H1 (cell line): Measurements from ENCODE around the gene OGFOD2. TPM values are rescaled to one million over a fixed set of nuclear protein-coding genes. Genes with fewer than 3 reads are reported as not detected.

Experiments
- CBX5 ChIP-seq: fragments of 300-800, 300-1000 bp; sonication (generic); IDR thresholded peaks from 2 replicates; pipeline ENCODE4 v1.7.1; 2016; ENCODE audit warnings: antibody characterized with exemption, low read length, low read depth
- CEBPB ChIP-seq: IDR thresholded peaks from 2 replicates; pipeline ENCODE4 v1.6.1; 2012; ENCODE audit warnings: low read depth, low read length
- EGR1 ChIP-seq: IDR thresholded peaks from 2 replicates; pipeline ENCODE4 v1.6.1; 2011; ENCODE audit warnings: low read depth, low read length, borderline replicate concordance
- EP300 ChIP-seq, 2 experiments: IDR thresholded peaks; 1 replicate in 1 of 2; 2 replicates in 1 of 2; pipeline ENCODE4 v1.6.1; 2011 to 2012; ENCODE audit warnings: low read depth in 2 of 2, low read length in 2 of 2, mild to moderate bottlenecking in 2 of 2, borderline replicate concordance in 1 of 2, inconsistent platforms in 1 of 2, moderate library complexity in 1 of 2
- HDAC6 ChIP-seq: IDR thresholded peaks from one replicate; pipeline ENCODE4 v1.7.1; 2012; ENCODE audit warnings: low read depth, mild to moderate bottlenecking, inconsistent platforms, low read length, moderate library complexity
- JUND ChIP-seq: IDR thresholded peaks from 2 replicates; pipeline ENCODE4 v1.6.1; 2011; ENCODE audit warnings: mild to moderate bottlenecking, improper control_type of control experiment, low read length
- POLR2AphosphoS5 ChIP-seq: IDR thresholded peaks from 2 replicates; pipeline ENCODE4 v1.6.1; 2011; ENCODE audit warnings: low read depth, low read length
- POU5F1 ChIP-seq: IDR thresholded peaks from 2 replicates; pipeline ENCODE4 v1.6.1; 2011; ENCODE audit warnings: low read depth, mild to moderate bottlenecking, low read length, moderate library complexity
- RAD21 ChIP-seq, 2 experiments: IDR thresholded peaks in 1 of 2; conservative IDR thresholded peaks in 1 of 2; 2 replicates each; pipeline ENCODE4 v1.6.1; 2011; ENCODE audit warnings: low read depth in 2 of 2, low read length in 2 of 2, improper control_type of control experiment in 1 of 2, inconsistent platforms in 1 of 2, mild to moderate bottlenecking in 1 of 2, moderate library complexity in 1 of 2
- RFX5 ChIP-seq: IDR thresholded peaks from 2 replicates; pipeline ENCODE4 v1.6.1; 2011; ENCODE audit warnings: low read depth, low read length, improper control_type of control experiment, borderline replicate concordance
- SIRT6 ChIP-seq: IDR thresholded peaks from one replicate; pipeline ENCODE4 v1.7.1; 2012; ENCODE audit warnings: low read length, inconsistent platforms
- SP2 ChIP-seq: IDR thresholded peaks from 2 replicates; pipeline ENCODE4 v1.6.1; 2012; ENCODE audit warnings: mild to moderate bottlenecking, low read length, inconsistent platforms
- polyA plus RNA-seq, 7 experiments: library from polyadenylated mRNA; depleted of rRNA in 3 of 7; stranded (reverse) in 5 of 7; unstranded in 2 of 7; fragments of >200 nt in 5 of 7; fragments of 200-250 nt in 2 of 7; gene quantifications; 1 replicate in 5 of 7; 2 replicates in 1 of 7; 4 replicates in 1 of 7; pipeline versions ENCODE4 v1.2.1 to v1.2.3, GENCODE V29; 2011 to 2013; ENCODE audit warnings: missing spikeins in 2 of 7, mixed read lengths in 2 of 7
- total RNA-seq: library from RNA; stranded (reverse); fragmentation: NEBNext Ultra II Directional; extraction: Animal tissue kit (Norgen Biotek cat#: 25700); gene quantifications from 2 replicates; pipeline ENCODE4 v1.2.1, GENCODE V29; 2021

OGFOD2 gene
- total and polyA plus RNA-seq, 2 of the 8 experiments (the other 6 are each of a cell fraction or from before 2014, with no cell fraction given) = 17.3 to 20.3 TPM

DNA sequence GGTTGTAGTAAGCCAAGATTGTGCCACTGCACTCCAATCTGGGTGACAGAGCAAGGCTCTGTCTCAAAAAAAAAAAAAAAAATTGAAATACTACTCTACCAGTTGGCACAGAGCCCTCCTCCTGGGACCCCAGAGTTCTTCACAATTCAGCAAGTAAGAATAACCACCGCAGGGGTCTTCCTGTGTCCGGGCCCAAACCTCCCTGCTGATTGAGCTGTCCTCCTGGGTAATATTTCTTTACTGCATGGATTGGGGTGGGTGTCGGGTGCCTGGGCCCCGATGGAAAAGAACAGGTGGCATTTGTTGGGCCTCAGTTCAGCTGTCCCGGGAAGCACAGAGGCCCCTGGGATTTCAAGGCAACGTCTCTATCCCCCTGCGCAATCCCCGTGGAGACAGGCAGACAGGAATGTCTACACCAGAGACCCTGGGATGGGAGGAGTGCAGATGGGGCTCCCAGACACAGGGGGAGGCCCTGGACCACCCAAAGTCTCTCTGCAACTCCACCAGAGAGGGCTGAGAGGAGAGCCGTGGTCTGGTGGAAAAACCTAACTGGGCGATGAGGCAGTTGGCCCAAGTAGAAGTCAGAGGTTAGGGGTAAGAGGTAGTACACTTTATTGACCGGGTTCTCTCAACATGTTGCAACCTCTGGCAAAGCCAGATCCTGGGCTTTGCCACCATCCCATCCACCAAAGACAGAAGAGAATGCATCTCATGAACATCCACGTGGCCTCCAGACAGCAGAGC, 46.5 kb upstream of the OGFOD2 start (continued):
- TF ChIP-seq SIRT6 (no peak), CBX5 (no peak), RFX5 (no peak), EGR1 (no peak), RAD21 (IDR thresholded peaks at IDR 0.05 in 1 of 2, conservative IDR thresholded peaks at IDR 0.05 in 1 of 2; ENCODE audit: low read depth in 2 of 2, low read length in 2 of 2) (no peak), POLR2AphosphoS5 (no peak), EP300 (IDR thresholded peaks at IDR 0.05; ENCODE audit: borderline replicate concordance in 1 of 2, low read depth in 2 of 2, low read length in 2 of 2) (no peak), JUND (no peak), HDAC6 (no peak), POU5F1 (no peak), CEBPB (no peak), SP2 (no peak)
